Osteocyte (in vitro differentiated cells): ENCODE measurements around the gene DNASE1L2. TPM values are rescaled to one million over a fixed set of nuclear protein-coding genes. Genes with fewer than 3 reads are reported as not detected.

Source experiments
- DNase-seq: peaks from one replicate; pipeline ENCODE4 v3.0.0; 2021; ENCODE audit warnings: mixed read lengths; ENCODE audit not compliant: unreplicated experiment; ENCODE audit errors: extremely low spot score
- H3K27ac Mint-ChIP-seq: one replicate; pipeline ENCODE4 v1.8.0; 2021; ENCODE audit warnings: mild to moderate bottlenecking, mixed read lengths; ENCODE audit not compliant: unreplicated experiment
- H3K27me3 Mint-ChIP-seq: one replicate; pipeline ENCODE4 v1.8.0; 2021; ENCODE audit warnings: mixed read lengths; ENCODE audit not compliant: unreplicated experiment
- H3K36me3 Mint-ChIP-seq: one replicate; pipeline ENCODE4 v1.8.0; 2021; ENCODE audit warnings: mixed read lengths; ENCODE audit not compliant: unreplicated experiment
- H3K4me1 Mint-ChIP-seq: one replicate; pipeline ENCODE4 v1.8.0; 2021; ENCODE audit warnings: mixed read lengths; ENCODE audit not compliant: unreplicated experiment
- H3K4me3 Mint-ChIP-seq: one replicate; pipeline ENCODE4 v1.8.0; 2021; ENCODE audit warnings: mild to moderate bottlenecking, moderate library complexity, mixed read lengths; ENCODE audit not compliant: unreplicated experiment
- H3K9me3 Mint-ChIP-seq: one replicate; pipeline ENCODE4 v1.8.0; 2021; ENCODE audit warnings: mixed read lengths; ENCODE audit not compliant: unreplicated experiment
- total RNA-seq: library from RNA; stranded (reverse); gene quantifications from 2 replicates; pipeline ENCODE4 v1.2.1, GENCODE V29; 2021
- TF ChIP-seq, protein P1 (sequence below): fragments of 200-600 bp; sonication (generic); IDR thresholded peaks from 2 replicates; pipeline ENCODE4 v1.5.0; 2021; ENCODE audit warnings: antibody characterized with exemption, mild to moderate bottlenecking, moderate library complexity

Gene DNASE1L2
- total RNA-seq, 1 donor from 2014 or later: 1.7 TPM

DNA sequence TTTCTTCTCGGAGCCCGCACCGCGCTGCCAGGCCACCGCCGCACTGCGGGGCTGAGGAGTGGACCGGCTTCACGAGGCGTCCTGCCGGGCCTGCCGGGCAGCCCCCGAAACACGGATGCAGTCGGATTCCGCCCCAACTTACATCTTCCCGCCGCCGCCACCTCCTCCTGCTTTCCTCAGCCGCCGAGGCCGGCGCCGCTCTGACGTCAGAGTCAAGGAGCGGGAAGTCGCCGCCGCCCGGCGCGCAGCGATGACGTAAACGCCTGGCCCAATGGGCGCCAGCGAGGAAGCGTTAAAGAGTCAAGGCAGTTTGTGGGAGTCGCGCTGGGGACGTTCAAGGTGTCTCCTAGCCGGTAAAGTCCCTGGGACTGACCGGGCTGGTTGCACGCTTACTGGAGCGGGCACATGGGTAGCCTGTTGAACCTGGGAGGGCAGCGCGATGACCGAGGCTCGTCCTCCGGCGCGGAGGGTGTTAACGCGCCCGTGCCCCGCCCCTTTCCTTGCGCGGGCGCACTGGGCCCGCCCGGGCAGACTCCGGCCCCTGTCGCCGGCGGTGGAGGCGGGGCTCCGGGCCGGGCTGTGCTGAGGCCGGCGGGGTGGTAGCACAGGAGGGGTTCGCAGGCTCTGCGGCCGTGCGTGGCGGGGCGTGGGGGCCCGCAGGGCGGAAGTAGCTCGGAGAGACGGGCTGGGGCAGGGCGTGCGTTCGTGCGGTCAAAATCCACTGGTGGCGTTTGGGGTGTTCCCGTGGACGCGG, 31.8 kb downstream of the DNASE1L2 start, which contains the start of gene RNPS1:
Gene RNPS1, minus strand, starts transcription at position 214 of the 754 bp plus-strand sequence. CDS start 3,483 bp downstream, outside the sequence.
- Mint-ChIP-seq H3K4me3 (peak within 1 kb of the TSS; percentile 88), H3K9me3 (no peaks in the 10 kb centered on the region), H3K27me3 (no peaks in the 10 kb centered on the region), H3K4me1 (peaks cover 31% of the 10 kb centered on the region), H3K27ac (peak within 1 kb of the TSS; percentile 98), H3K36me3 (no peaks in the 10 kb centered on the region)
- TF ChIP-seq, protein P1, sequence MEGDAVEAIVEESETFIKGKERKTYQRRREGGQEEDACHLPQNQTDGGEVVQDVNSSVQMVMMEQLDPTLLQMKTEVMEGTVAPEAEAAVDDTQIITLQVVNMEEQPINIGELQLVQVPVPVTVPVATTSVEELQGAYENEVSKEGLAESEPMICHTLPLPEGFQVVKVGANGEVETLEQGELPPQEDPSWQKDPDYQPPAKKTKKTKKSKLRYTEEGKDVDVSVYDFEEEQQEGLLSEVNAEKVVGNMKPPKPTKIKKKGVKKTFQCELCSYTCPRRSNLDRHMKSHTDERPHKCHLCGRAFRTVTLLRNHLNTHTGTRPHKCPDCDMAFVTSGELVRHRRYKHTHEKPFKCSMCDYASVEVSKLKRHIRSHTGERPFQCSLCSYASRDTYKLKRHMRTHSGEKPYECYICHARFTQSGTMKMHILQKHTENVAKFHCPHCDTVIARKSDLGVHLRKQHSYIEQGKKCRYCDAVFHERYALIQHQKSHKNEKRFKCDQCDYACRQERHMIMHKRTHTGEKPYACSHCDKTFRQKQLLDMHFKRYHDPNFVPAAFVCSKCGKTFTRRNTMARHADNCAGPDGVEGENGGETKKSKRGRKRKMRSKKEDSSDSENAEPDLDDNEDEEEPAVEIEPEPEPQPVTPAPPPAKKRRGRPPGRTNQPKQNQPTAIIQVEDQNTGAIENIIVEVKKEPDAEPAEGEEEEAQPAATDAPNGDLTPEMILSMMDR: no peak
- DNase-seq: peak; percentile 98

DNA sequence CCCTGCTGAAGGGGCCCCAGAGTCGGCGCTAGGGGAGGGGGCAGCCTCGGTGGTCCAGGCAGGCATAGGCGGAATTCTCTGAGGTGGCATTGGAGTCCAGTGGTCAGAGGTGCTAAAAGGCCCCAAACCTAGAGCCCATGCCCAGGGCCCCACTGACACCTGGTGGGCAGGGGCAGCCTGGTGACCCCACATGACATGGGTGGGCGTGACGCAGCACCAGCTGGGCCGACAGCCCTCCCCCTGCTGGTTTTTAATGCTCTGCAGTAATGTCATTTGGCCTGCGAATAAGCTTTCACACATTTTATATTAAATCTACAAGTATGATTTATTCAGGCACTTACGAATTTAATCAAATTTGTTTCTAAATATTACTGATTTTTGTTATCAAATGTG, 33.8 kb downstream of the DNASE1L2 start:
- Mint-ChIP-seq H3K9me3 (no peaks in the 10 kb centered on the region), H3K4me3 (peak overlapping the region; percentile 88), H3K4me1 (peaks cover 30% of the 10 kb centered on the region), H3K27ac (no peak overlapping the region), H3K36me3 (no peaks in the 10 kb centered on the region), H3K27me3 (no peaks in the 10 kb centered on the region)
- DNase-seq: no peak
- TF ChIP-seq, protein P1: no peak

DNA sequence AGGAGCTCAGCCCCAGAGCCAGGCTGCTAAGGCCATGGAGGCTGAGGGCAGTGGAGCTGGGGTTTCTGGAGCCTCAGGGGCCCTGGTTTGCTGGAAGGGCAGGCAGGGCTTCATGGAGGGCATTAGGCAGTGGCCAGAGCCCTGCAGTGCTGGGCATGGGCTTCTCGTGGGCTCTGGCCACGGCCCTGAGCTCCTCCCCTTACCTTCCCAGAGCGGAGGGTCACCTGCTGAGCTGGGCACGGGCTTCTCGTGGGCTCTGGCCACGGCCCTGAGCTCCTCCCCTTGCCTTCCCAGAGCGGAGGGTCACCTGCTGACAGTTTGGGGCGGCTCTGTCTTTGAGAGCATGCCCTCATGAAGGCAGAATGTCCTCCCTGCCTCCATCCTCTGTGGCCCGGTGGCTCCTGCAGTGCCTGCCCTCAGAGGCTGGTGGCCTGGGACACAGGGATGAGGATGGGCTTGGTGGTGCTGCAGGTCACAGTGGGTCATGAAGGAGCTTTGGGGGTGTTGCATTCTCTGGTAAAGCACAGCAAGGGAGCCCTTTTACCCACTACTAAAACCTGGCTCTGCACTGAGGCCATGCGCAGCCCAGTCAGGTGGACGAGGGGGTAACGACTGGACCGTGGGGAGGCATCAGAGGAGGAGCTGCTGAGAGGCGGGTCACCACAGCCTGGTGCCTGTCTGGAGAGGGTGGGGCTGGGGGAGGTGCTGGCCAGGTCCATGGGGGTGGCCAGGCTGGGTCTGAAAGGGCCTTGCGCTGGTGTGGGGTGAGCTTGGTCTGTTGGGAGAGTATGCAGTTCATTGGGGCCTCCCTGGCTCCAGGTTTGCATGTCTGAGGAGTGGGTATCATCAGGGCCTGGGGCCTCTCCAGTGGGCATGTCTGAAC, 34.6 kb downstream of the DNASE1L2 start:
- Mint-ChIP-seq H3K9me3 (no peaks in the 10 kb centered on the region), H3K36me3 (no peaks in the 10 kb centered on the region), H3K27ac (no peak overlapping the region), H3K4me3 (no peak overlapping the region), H3K4me1 (peaks cover 24% of the 10 kb centered on the region), H3K27me3 (no peaks in the 10 kb centered on the region)
- DNase-seq: no peak
- TF ChIP-seq, protein P1: no peak

DNA sequence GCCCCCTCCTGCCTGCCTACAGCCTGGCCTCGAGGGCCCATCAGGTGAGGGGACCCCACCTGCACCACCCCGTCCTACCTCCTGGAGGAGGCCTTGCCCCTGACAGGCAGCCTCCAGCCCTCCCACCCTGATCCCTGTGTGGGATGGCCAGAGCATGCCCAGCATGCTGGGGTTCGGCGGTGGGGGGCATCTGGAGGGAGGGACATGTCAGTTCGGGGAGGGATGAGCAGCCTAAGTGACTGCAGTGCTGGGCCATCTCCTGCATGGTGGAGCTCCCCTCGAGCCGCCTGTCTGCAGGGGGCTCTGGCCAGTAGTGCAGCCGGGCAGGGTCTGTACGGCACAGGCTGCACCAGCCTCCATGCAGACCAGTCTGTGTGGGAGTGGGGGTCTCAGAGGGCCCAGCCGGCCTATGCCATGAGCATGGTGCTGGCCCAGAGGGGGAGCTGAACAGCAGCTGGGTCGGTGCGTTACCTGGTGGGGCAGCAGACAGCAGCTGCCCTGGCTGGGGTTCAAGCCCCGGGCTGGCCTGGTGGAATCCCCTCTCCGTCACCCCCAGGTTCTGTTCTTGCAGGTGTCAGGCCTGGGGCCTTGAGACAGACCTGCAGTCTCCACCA, 35.7 kb downstream of the DNASE1L2 start:
- H3K36me3 Mint-ChIP-seq: no peaks in the 10 kb centered on the region
- DNase-seq: no peak
- no peaks in the 10 kb centered on the region for H3K9me3 Mint-ChIP-seq
- TF ChIP-seq, protein P1: no peak
- no peaks in the 10 kb centered on the region for H3K27me3 Mint-ChIP-seq
- no peak overlapping the region for H3K27ac Mint-ChIP-seq
- H3K4me1 Mint-ChIP-seq: peaks cover 14% of the 10 kb centered on the region
- H3K4me3 Mint-ChIP-seq: no peak overlapping the region
